ENCODE measurements around the gene FGF9.

The FGF9 gene

GRCh38 chr13:21719463-21719862, 48.6 kb downstream of the FGF9 start:
- no peak for DNase-seq

GRCh38 chr13:21723807-21724505, 53.1 kb downstream of the FGF9 start:
- no peak for DNase-seq

- no peak for DNase-seq
These were observed 59.5 kb downstream of the FGF9 start for GRCh38 chr13:21730186-21730880.

DNA sequence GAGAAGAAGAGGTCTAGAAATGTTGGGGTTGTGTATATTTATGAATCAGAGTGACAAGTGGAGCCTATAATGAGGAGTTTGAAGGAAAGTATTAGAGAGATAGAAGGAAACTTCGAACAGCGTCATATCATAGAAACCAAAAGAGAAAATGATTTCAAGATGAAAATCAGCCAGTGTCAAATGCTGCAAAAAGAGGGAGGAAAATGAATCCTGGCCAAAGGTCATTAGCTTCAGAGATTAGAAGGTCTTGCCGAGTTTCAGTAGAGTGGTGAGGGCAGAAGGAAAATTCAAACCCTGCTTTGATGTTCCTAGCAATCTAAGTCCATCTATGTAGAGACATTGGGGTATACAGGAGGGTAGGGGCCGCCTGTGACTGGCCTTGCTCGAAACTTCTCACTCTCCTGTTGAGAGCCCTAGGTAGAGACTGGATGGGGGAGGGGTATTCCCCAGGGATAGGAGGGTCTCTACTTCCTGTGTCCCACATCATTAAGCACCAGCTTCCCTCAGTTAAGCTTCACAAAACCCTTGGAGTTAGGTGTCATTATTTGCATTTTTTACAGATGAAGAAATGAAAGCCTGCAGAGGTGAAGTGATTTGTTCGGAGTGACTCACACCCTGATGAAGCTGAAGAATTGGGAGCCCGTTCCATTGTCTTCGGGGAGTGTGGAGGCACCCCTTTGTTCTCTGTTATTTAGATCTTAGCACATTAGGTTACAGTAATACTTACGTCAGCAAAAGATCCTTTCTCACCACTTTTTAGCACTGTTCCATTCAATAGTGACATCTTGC, 62.8 kb downstream of the FGF9 start:
- DNase-seq = no peak

DNA sequence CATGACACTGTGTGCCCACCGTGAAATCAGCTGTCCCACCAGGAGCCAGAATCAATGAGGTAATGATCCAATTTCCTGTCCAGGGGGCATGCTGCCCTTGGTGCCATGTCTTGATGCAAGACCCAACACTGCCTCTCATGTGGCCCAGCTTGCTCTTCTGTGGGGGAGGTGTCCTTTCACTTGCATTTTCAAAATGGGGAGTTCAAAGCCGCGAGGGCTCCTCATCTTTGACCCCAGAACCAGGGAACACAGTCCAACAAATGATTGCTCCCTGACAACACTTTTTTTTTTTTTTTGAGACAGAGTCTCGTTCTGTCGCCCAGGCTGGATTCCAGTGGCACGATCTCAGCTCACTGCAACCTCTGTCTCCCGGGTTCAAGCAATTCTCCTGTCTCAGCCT, 64.1 kb downstream of the FGF9 start:
- no peak for DNase-seq

DNA sequence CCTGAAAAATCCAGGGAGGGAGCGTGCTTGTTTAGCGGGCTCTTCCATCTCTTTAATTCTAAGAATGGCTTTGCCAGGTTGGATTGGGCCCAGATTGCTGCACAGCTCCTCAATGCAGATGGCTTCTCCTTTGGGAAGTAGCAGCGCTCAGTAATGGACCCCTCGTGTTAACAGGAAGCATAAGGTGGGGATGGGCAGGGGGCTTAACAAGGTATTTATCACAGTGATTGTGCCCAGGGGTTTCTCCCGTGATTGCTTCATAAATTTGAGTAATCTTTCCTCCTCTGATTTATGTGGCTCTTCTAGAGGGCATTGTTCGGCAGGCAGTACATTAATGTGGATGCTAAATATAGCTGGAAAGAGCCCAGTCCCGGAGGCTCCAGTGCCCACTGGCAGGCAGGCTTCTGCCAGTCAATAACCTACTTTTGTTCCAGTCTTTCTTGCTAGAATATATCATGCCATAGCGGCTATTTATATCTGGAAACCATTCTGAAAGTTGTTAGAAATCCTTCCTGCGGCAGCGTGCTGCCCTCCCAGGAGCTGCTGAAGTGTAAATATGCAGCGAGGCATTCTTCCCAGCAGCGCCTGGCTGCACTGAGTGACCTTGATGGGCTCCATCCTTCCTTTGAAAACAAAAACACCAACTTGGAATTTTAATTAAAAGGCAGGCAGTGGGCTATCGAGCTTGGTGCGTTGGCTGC, 65.0 kb downstream of the FGF9 start:
- no peak for DNase-seq

- DNase-seq = no peak
These were observed 66.1 kb downstream of the FGF9 start for GRCh38 chr13:21736926-21737325.

DNA sequence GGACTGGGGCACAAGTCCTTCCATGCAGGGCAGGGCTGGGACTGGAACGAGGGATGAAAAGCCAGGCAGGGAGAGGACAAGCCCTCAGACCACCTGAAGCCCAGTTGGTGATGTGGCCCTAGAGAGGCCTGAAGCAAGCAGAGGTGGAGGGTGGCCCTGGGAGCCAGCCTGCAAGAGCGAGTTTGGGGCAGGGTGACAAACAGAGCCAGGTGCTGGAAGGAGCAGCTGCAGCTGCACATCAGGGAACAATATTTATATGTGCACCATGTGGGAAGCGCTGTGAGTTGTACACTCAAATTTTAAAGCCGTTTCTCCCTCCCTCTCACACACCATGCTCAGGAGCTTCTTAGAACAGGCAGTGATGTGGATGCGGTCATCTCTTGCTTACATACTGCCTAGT, 67.8 kb downstream of the FGF9 start:
- no peak for DNase-seq

DNA sequence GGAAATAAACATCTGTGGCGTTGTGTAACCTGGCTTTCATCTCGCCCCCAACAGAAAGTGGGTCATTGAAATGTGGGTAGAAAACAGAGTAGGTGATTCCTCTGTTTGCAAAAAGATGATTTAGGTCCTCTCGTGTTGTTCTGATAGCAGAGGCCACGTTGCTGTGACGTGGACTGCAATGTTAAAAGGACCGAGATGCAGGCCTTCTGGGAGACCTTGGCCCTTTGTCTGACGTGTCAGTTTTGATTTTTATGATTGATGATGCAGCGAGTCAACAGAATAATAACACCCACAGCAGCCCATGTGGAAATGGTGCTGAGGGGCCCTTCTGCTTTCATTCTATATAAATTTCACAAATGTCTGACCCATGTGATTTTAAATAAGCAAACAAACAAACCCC, 68.9 kb downstream of the FGF9 start:
- no peak for DNase-seq

GRCh38 chr13:21741396-21741979, 70.6 kb downstream of the FGF9 start:
- no peak for DNase-seq

DNA sequence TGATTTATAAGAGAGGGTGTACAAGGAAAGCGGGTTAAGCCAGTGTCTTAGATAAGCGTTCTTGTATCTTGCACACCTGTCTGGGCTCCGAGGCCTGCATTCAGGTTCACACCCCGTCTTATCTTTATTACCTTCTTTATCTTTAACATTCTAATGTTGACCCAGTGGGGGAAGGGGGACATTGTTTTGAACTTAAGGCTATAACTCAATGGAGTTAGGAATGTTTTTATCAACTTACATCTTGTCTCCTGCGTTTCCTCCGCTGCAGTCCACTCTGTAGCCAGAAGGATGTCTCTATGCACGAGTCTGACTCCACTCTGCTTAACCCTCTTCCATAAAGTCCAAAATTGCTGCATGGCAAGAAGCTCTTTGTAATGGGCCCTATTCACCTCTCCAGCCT, 71.2 kb downstream of the FGF9 start:
- DNase-seq = no peak

DNA sequence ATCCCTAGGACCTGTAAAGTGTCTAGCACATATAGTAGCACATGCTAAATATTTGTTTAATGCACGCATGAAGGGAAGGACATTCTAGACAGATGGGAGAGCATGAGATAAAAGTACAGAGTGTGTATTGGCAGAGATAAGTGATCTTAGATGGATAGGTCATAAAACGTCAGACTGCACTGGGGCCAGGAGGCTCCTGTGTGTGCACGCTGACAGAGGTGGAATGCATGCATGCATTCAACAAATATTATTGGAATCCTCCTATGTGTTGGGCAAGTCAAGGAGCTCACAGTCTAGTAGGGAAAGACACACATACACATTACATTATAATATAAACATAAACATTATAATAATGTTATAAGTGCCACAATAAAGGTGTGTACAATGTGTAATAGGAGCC, 73.3 kb downstream of the FGF9 start:
- DNase-seq = no peak

DNA sequence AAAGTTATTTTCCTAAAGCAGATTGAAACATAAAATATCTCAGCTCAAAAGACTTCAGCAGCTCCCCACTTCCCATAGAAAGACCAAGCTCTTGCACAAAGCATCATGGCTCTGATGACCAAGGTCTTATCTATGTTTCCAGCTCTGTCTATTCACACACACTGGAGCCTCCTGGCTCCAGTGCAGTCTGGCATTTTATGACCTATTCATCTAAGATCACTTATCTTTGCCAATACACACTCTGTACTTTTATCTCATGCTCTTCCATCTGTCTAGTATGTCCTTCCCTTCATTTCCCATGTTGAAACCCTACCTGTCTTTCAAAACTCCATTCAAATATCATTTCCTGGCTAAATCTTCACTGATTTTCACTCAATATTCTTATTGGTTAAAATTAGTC, 74.4 kb downstream of the FGF9 start:
- DNase-seq = no peak

GRCh38 chr13:21747456-21747855, 76.6 kb downstream of the FGF9 start:
- no peak for DNase-seq

DNA sequence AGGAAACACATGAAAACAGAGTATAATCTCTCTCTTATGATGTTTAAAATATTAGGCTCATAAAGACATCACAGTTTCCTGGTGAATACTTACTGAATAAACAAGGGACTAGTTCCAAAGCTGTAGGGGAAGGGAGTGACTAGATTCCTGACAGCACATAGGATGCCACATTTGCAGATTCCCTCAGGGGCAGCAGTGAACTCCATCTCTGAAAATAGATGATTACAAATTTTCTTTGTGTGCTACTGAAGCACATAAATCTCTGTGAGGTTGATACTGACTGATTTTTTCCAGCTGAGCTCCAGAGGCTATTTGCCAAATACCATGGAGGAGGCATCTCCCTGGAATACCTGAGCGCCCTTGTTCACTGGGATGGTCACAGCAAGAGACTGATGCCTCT, 77.3 kb downstream of the FGF9 start:
- DNase-seq = no peak

DNA sequence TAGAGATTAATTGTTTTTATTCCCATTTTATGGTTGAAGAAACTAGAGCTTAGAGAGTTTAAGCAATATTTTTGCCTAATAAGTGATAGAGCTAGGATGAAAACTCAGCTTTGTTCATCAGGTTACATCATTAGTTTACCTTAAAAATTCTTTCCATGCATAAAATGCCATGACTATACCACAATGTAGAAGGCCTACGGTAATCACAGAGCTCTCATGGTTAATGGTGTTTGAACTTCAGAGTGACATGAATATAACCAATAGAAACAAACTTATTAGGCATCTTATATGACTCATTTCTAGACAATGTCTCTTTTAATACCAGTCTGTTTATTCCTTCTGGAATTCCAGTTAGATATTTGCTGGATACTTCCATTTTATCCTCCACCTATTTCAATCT, 78.5 kb downstream of the FGF9 start:
- DNase-seq = no peak

GRCh38 chr13:21752501-21752900, 81.6 kb downstream of the FGF9 start:
- no peak for DNase-seq

DNA sequence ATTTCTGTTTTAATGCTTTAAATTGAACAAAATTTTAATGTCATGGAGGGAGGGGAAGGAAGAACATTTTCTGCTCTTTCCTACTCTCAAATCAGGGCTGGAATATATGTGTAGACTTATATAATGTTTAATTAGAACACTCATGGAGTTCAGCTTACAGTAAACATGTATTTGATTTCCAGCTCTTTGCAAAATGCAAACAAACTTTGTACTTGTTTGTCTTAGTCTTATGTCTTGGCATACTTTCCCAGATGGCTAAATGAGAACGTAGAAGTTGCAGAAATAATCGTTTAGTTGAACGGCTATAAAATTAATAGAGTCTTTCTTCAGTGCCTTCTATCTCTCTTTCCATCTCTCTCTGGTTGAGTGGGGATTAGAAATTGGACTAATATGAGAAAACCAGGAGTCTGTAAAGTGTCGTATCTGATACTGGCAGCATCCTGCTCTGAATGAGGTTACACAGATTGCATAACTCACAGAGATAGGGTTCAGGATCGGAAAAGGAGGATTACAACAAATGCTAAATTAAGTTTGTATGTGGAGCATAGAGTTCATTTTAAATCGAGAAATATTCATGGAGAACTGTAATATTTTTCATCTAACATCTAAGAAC, 82.3 kb downstream of the FGF9 start:
- DNase-seq = no peak

Measured in midbrain (tissue), 1 donor.